Uterus (tissue), 4 donors: ENCODE measurements around the gene EPHA2. TPM values are rescaled to one million over a fixed set of nuclear protein-coding genes. Genes with fewer than 3 reads are reported as not detected.

Experiments
- DNase-seq, 2 donors: peaks; one replicate each; pipeline ENCODE4 v3.0.0-alpha.2; 2019 to 2020
- H3K27ac ChIP-seq, 2 donors: fragments of 200-600 bp; sonication (generic); 1 replicate in 1 of 2; 2 replicates in 1 of 2; pipeline ENCODE4 v1.5.1; 2016 to 2018
- H3K27me3 ChIP-seq, 2 donors: fragments of 200-600 bp; sonication (generic); one replicate each; pipeline ENCODE4 v1.5.1; 2018 to 2019; ENCODE audit warnings: control low read depth in 1 of 2
- H3K36me3 ChIP-seq, 2 donors: fragments of 200-600 bp; sonication (generic); one replicate each; pipeline ENCODE4 v1.5.1; 2019; ENCODE audit warnings: control low read depth in 1 of 2
- H3K4me1 ChIP-seq, 2 donors: fragments of 200-600 bp; sonication (generic); one replicate each; pipeline ENCODE4 v1.5.1; 2018 to 2019; ENCODE audit warnings: control low read depth in 1 of 2
- H3K4me3 ChIP-seq, 2 donors: fragments of 200-600 bp; sonication (generic); 1 replicate in 1 of 2; 2 replicates in 1 of 2; pipeline ENCODE4 v1.5.1; 2018 to 2019; ENCODE audit warnings: mild to moderate bottlenecking in 1 of 2
- H3K9me3 ChIP-seq, 2 donors: fragments of 200-600 bp; sonication (generic); one replicate each; pipeline ENCODE4 v1.5.1; 2019; ENCODE audit warnings: control low read depth in 1 of 2
- POLR2A ChIP-seq, 2 donors: fragments of 450-650 bp; IDR thresholded peaks; one replicate each; pipeline ENCODE4 v1.6.1; 2016; ENCODE audit warnings: antibody characterized with exemption in 2 of 2, mild to moderate bottlenecking in 1 of 2, moderate library complexity in 1 of 2
- intact Hi-C: fragments of 100-400 bp; cut with DNase I; formaldehyde crosslinking; loops from one replicate; pipeline ENCODE4 v1.15.1; 2023; ENCODE audit warnings: low total_unique reads
- total RNA-seq, 4 donors: library from RNA; depleted of rRNA in 3 of 4; stranded (reverse); fragments of >200 nt in 3 of 4; gene quantifications; one replicate each; pipeline versions ENCODE4 v1.1.0 to v1.2.4, GENCODE V29; 2014 to 2023
- TF ChIP-seq, protein P1 (sequence below), 4 experiments: fragments of 200-600 bp in 2 of 4; fragments of 450-650 bp in 2 of 4; sonication (generic) in 2 of 4; IDR thresholded peaks; one replicate each; pipeline ENCODE4 v1.5.1; 2016 to 2019; ENCODE audit warnings: antibody characterized with exemption in 4 of 4, mild to moderate bottlenecking in 2 of 4, moderate library complexity in 1 of 4
- donor health status: DM: yes; HTN: yes; CAD: no.

Gene EPHA2
- total RNA-seq, 4 donors from 2014 or later, result 2.4 to 32.9 (median 16.3) TPM

DNA sequence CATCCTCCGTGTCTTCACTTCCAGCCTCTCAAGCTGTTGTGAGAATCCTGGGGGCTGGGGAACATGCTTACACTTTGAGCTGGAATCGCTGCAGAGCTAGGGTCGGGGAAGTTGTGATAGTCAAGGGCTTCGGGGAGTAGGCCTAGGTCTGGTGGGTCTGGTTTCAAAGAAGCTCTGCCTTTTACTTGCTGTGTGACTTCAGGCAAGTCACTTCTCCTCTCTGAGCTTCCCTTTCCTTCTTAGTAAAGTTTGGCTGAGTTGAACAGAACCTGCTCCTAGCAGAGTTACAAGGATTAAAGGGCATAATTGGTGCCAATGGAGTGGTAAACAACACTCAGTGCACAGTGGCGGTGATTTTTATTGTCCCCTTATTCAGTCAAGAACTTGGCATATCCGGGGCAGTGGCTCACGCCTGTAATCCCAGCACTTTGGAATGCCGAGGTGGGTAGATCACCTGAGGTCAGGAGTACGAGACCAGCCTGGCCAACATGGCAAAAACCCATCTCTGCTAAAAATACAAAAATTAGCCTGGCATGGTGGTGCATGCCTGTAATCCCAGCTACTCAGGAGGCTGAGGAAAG is 30.9 kb upstream of the EPHA2 start:
- H3K27ac ChIP-seq, result peak overlapping the region; percentile 20 to 74
- no peak overlapping the region for H3K4me3 ChIP-seq
- DNase-seq, result no peak
- H3K9me3 ChIP-seq, result no peaks in the 10 kb centered on the region
- no peaks in the 10 kb centered on the region for H3K36me3 ChIP-seq
- peaks cover 4 to 9% of the 10 kb centered on the region in 2 donors for H3K4me1 ChIP-seq
- no peaks in the 10 kb centered on the region for H3K27me3 ChIP-seq
- TF ChIP-seq POLR2A (IDR thresholded peaks at IDR 0.05), result no peak
- intact Hi-C loops, result loop anchor here (2.0 kb wide), 1 partner anchor 108 kb away; no protein-coding TSS in a partner anchor

DNA sequence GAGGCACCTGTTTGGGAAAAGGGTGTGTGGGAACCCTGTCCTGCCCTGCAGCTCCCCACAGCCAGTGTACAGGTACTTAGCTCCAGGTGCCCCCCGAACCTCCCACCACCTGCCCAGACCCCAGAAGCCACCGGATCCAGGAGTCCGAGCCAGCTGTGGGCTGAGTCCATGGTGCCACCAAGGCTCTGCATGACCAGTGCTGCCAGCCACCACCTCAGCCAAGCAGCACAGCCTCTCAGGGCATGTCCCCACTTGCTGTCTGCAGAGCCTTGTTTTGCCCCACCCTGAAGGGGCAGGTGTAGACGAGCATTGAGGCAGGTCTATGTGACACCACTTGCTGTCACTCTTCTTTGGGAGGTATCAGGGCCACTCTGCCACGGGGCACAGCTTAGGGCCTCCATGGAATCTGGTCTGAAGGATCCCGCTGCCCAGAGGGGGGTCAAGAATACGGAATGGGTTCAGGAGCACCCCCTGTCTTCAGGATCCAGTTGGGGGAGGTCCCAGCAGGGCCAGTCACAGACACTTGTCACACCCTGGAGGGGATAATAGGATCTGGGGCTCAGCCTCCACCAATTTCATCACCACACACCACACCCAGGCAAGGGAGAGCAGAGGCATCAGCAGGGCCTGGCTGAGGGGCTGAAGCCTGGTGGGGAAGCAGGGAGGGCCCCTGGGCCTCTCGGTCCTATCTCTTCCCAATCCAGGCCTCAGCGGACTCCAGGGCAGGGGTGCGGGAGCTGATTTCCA is 28.9 kb upstream of the EPHA2 start:
- H3K27ac ChIP-seq, result peak overlapping the region; percentile 95 to 99

GRCh38 chr1:16183765-16184556 is 28.1 kb upstream of the EPHA2 start:
- Histone ChIP-seq H3K4me3 (no peak overlapping the region), H3K9me3 (no peaks in the 10 kb centered on the region), H3K27ac (peak overlapping the region; percentile 95 to 99), H3K36me3 (no peaks in the 10 kb centered on the region), H3K4me1 (peaks cover 19 to 21% of the 10 kb centered on the region in 2 donors), H3K27me3 (no peaks in the 10 kb centered on the region)
- intact Hi-C loops, result no loop called here
- TF ChIP-seq POLR2A (IDR thresholded peaks at IDR 0.05), result no peak
- TF ChIP-seq, protein P1, sequence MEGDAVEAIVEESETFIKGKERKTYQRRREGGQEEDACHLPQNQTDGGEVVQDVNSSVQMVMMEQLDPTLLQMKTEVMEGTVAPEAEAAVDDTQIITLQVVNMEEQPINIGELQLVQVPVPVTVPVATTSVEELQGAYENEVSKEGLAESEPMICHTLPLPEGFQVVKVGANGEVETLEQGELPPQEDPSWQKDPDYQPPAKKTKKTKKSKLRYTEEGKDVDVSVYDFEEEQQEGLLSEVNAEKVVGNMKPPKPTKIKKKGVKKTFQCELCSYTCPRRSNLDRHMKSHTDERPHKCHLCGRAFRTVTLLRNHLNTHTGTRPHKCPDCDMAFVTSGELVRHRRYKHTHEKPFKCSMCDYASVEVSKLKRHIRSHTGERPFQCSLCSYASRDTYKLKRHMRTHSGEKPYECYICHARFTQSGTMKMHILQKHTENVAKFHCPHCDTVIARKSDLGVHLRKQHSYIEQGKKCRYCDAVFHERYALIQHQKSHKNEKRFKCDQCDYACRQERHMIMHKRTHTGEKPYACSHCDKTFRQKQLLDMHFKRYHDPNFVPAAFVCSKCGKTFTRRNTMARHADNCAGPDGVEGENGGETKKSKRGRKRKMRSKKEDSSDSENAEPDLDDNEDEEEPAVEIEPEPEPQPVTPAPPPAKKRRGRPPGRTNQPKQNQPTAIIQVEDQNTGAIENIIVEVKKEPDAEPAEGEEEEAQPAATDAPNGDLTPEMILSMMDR (IDR thresholded peaks at IDR 0.05), result no peak
- DNase-seq, result no peak

More for the DNA sequence above, 28.9 kb upstream of the EPHA2 start:
- Histone ChIP-seq H3K4me3 (no peak overlapping the region), H3K4me1 (peaks cover 19 to 21% of the 10 kb centered on the region in 2 donors), H3K27me3 (no peaks in the 10 kb centered on the region), H3K9me3 (no peaks in the 10 kb centered on the region), H3K36me3 (no peaks in the 10 kb centered on the region)
- no peak for TF ChIP-seq POLR2A (IDR thresholded peaks at IDR 0.05)
- TF ChIP-seq, protein P1 (IDR thresholded peaks at IDR 0.05), result no peak
- intact Hi-C loops, result no loop called here
- no peak for DNase-seq

DNA sequence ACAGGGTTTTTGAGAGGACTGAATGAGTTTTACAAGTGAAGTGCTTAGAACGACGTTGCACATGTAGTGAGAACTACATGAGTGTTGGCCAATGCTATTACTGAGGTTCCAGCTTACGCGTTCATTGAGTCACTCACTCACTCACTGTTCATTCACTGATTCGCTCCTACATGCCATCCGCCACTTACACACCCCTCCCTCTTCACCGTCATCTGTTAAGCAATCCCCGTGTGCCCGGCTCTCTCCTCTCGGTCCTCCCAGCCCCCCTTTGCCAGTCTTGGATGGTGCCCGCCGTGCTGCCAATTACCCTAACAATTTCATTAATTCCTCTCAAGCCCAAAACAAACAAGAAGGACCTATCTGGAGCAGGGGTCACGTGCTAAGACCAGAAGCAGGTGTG is 27.3 kb upstream of the EPHA2 start:
- peaks cover 19 to 21% of the 10 kb centered on the region in 2 donors for H3K4me1 ChIP-seq
- H3K36me3 ChIP-seq, result no peaks in the 10 kb centered on the region
- TF ChIP-seq POLR2A (IDR thresholded peaks at IDR 0.05), result no peak
- TF ChIP-seq, protein P1 (IDR thresholded peaks at IDR 0.05), result no peak
- no peak overlapping the region for H3K4me3 ChIP-seq
- H3K27me3 ChIP-seq, result no peaks in the 10 kb centered on the region
- intact Hi-C loops, result no loop called here
- no peaks in the 10 kb centered on the region for H3K9me3 ChIP-seq
- H3K27ac ChIP-seq, result peak overlapping the region; percentile 95 to 99
- DNase-seq, result peak in 1 of 2 donors; percentile 76

DNA sequence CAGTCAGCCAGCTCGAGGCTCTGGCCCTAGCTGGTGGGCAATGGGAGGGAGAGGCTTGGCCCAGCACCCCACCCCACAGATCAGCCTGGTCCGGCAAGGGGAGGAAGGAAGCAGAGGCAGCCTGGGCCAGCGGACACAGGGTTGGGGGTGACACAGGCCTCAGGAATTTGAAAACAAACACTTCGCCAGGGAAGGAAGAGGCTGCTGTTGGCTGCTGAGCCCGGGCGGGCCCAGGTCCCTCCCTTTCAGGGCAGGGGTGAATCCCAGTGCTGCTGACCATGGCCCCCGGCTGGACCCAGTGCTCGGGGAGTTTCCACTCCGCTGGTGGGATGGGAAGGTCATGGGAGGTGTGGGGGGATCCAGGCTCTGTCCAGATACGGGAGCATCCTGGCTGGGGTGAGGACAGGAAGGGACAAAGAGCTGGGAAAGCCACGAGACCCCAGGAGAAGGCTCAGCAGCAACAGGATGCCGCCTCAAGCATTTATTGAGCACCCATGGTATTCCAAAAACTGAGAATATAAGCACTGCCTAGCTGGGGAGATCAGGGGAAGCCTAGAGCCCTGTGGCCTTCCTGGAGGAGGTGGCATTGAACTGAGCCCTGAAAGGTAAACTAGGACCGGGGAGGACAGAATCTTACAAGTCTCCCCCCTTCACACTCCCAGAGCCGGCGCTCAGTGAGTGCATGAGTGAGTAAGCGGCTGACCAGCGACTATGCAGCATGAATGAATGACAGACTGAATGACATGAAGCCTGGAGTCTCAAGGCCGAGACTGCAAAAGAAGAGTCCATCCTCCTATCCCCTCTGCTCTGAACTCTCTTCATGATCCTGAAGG is 26.2 kb upstream of the EPHA2 start:
- H3K27me3 ChIP-seq, result no peaks in the 10 kb centered on the region
- no peaks in the 10 kb centered on the region for H3K36me3 ChIP-seq
- TF ChIP-seq, protein P1 (IDR thresholded peaks at IDR 0.05), result no peak
- peak; percentile 8 to 43 for TF ChIP-seq POLR2A (IDR thresholded peaks at IDR 0.05)
- H3K4me3 ChIP-seq, result no peak overlapping the region
- peaks cover 18 to 19% of the 10 kb centered on the region in 2 donors for H3K4me1 ChIP-seq
- DNase-seq, result peak; percentile 91 to 96
- H3K27ac ChIP-seq, result peak overlapping the region; percentile 95 to 99
- intact Hi-C loops, result no loop called here
- no peaks in the 10 kb centered on the region for H3K9me3 ChIP-seq
